ENCODE measurements around the gene TPCN2.

Gene TPCN2

GRCh38 chr11:69114811-69115523, 66.2 kb downstream of the TPCN2 start:
- DNase-seq = no peak

GRCh38 chr11:69115586-69116560, 67.1 kb downstream of the TPCN2 start:
- DNase-seq = no peak

GRCh38 chr11:69116671-69117070, 67.9 kb downstream of the TPCN2 start:
- DNase-seq = no peak

- no peak for DNase-seq
Measured at GRCh38 chr11:69119190-69119589, 70.5 kb downstream of the TPCN2 start.

- no peak for DNase-seq
Measured at GRCh38 chr11:69120096-69120875, 71.6 kb downstream of the TPCN2 start.

GRCh38 chr11:69121021-69121420, 72.3 kb downstream of the TPCN2 start:
- no peak for DNase-seq

GRCh38 chr11:69121621-69122325, 73.0 kb downstream of the TPCN2 start:
- no peak for DNase-seq

GRCh38 chr11:69122326-69122629, 73.5 kb downstream of the TPCN2 start:
- no peak for DNase-seq

GRCh38 chr11:69122630-69123431, 74.1 kb downstream of the TPCN2 start:
- DNase-seq = no peak

- DNase-seq = no peak
Measured at GRCh38 chr11:69123593-69124545, 75.1 kb downstream of the TPCN2 start.

GRCh38 chr11:69125861-69126260, 77.1 kb downstream of the TPCN2 start:
- DNase-seq = no peak

- DNase-seq = no peak
Measured at GRCh38 chr11:69126286-69126685, 77.6 kb downstream of the TPCN2 start.

GRCh38 chr11:69127081-69127850, 78.5 kb downstream of the TPCN2 start:
- peak; percentile 74 for DNase-seq

- DNase-seq = no peak
Measured at GRCh38 chr11:69127884-69128283, 79.2 kb downstream of the TPCN2 start.

- no peak for DNase-seq
Measured at GRCh38 chr11:69129053-69129452, 80.3 kb downstream of the TPCN2 start.

GRCh38 chr11:69129647-69130046, 80.9 kb downstream of the TPCN2 start:
- no peak for DNase-seq

- DNase-seq = no peak
Measured at GRCh38 chr11:69130654-69131053, 81.9 kb downstream of the TPCN2 start.

GRCh38 chr11:69131121-69131566, 82.4 kb downstream of the TPCN2 start:
- DNase-seq = no peak

- peak; percentile 79 for DNase-seq
Measured at GRCh38 chr11:69131644-69132300, 83.0 kb downstream of the TPCN2 start.
